ENCODE results near the gene CELA2A.

DNA sequence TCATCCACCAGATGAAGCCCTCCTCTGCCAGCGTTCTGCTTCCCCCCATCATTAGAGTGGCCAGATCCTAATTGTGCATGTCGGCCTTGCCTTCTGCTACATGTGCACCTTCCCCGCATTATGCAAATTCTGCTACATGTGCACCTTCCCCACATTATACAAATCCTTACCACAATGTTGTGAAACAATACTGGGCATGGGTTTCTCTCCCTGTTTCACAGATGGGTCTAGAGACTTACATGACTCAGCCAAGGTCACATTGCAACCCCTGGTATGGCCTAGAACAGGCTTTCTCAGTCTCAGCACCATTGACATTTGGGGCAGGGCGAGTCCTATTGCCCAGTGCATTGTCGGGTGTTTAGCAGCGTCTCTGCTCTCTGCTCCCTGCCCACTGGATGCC, 1.0 kb upstream of the CELA2A start:
- TF ChIP-seq POLR2A (IDR thresholded peaks at IDR 0.05) = no peak
- TF ChIP-seq, protein P1, sequence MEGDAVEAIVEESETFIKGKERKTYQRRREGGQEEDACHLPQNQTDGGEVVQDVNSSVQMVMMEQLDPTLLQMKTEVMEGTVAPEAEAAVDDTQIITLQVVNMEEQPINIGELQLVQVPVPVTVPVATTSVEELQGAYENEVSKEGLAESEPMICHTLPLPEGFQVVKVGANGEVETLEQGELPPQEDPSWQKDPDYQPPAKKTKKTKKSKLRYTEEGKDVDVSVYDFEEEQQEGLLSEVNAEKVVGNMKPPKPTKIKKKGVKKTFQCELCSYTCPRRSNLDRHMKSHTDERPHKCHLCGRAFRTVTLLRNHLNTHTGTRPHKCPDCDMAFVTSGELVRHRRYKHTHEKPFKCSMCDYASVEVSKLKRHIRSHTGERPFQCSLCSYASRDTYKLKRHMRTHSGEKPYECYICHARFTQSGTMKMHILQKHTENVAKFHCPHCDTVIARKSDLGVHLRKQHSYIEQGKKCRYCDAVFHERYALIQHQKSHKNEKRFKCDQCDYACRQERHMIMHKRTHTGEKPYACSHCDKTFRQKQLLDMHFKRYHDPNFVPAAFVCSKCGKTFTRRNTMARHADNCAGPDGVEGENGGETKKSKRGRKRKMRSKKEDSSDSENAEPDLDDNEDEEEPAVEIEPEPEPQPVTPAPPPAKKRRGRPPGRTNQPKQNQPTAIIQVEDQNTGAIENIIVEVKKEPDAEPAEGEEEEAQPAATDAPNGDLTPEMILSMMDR (IDR thresholded peaks at IDR 0.05) = no peak

Data from esophagus squamous epithelium (tissue), 4 donors.